ENCODE data around the gene SLC6A20.

SLC6A20 gene

DNA sequence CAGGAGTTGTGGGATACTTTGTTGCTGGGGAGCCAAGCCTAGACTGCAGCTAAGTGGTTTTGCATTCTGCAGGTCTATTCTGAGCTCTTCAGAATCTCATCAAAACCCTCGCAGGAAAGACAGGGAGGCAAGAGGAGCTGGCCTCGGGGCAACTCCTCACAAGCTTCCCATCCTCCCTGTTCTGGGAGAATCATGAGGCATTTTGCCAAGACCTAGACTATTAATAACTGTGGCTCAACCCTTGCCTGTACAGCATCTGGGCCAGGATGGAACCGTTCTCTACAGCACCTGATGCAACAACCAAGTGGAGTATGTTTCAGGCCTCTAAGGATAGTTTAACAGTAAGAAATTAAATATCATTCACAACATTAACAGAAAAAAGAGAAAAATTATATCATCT is 20.2 kb upstream of the SLC6A20 start:
- no peak overlapping the region for H3K4me3 ChIP-seq (replicated peaks; ENCODE audit: low read depth, low read length)
- TF ChIP-seq, protein P1, sequence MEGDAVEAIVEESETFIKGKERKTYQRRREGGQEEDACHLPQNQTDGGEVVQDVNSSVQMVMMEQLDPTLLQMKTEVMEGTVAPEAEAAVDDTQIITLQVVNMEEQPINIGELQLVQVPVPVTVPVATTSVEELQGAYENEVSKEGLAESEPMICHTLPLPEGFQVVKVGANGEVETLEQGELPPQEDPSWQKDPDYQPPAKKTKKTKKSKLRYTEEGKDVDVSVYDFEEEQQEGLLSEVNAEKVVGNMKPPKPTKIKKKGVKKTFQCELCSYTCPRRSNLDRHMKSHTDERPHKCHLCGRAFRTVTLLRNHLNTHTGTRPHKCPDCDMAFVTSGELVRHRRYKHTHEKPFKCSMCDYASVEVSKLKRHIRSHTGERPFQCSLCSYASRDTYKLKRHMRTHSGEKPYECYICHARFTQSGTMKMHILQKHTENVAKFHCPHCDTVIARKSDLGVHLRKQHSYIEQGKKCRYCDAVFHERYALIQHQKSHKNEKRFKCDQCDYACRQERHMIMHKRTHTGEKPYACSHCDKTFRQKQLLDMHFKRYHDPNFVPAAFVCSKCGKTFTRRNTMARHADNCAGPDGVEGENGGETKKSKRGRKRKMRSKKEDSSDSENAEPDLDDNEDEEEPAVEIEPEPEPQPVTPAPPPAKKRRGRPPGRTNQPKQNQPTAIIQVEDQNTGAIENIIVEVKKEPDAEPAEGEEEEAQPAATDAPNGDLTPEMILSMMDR (IDR thresholded peaks at IDR 0.05; ENCODE audit: low read length, missing control alignments) = no peak
- DNase-seq (ENCODE audit: low read depth) = peak; percentile 50

GRCh38 chr3:45814322-45814721 is 18.0 kb upstream of the SLC6A20 start:
- DNase-seq (ENCODE audit: low read depth) = no peak
- H3K4me3 ChIP-seq (replicated peaks; ENCODE audit: low read depth, low read length) = no peak overlapping the region
- TF ChIP-seq, protein P1 (IDR thresholded peaks at IDR 0.05; ENCODE audit: low read length, missing control alignments) = no peak

DNA sequence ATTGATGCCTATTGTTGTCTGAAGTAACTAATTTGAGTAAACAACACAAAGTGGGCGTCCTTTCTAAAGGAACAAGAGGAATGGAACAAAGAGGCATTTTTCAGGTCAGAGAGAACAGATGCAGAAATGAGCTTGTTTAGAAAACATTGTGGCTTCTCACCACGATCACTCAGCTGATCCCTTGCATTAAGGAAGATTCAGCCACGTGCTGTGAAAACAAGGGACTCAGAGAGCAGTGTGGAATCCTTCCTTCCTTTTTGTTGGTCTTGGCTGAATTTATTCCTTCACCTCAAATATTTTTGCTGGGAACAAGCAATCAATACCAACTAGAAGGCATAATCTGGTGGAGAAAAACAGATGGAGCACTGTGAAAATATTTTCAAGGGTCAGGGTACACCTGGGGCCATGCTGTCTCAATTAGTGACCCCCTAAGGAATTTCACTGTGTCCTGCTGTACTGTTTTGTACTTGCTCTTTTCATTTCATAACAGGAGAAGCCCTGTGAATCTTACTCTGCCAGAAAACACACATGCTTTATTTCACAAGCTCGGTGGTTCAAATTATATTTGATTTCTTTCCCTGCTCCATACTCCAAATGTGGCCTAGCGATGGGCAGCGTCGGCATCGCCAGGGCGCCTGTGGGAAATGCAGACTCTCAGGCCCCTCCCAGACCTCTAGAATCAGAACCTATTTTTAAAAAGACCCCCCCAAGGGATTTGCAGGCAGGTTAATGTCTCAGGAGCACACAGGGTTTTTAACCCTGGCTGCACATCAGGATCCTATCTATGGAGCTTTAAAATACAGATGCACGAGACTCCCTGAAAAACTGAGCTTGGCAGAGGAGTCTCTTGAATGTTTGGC is 11.6 kb upstream of the SLC6A20 start:
- no peak overlapping the region for H3K4me3 ChIP-seq (replicated peaks; ENCODE audit: low read depth, low read length)
- no peak for DNase-seq (ENCODE audit: low read depth)
- TF ChIP-seq, protein P1 (IDR thresholded peaks at IDR 0.05; ENCODE audit: low read length, missing control alignments) = no peak

GRCh38 chr3:45807133-45807532 is 10.8 kb upstream of the SLC6A20 start:
- TF ChIP-seq, protein P1 (IDR thresholded peaks at IDR 0.05; ENCODE audit: low read length, missing control alignments) = no peak
- no peak overlapping the region for H3K4me3 ChIP-seq (replicated peaks; ENCODE audit: low read depth, low read length)
- no peak for DNase-seq (ENCODE audit: low read depth)

GRCh38 chr3:45806072-45806471 is 9.7 kb upstream of the SLC6A20 start:
- no peak for DNase-seq (ENCODE audit: low read depth)
- H3K4me3 ChIP-seq (replicated peaks; ENCODE audit: low read depth, low read length) = no peak overlapping the region
- TF ChIP-seq, protein P1 (IDR thresholded peaks at IDR 0.05; ENCODE audit: low read length, missing control alignments) = no peak

- no peak overlapping the region for H3K4me3 ChIP-seq (replicated peaks; ENCODE audit: low read depth, low read length)
- DNase-seq (ENCODE audit: low read depth) = no peak
- TF ChIP-seq, protein P1 (IDR thresholded peaks at IDR 0.05; ENCODE audit: low read length, missing control alignments) = no peak
Measured at GRCh38 chr3:45803252-45803935, 7.1 kb upstream of the SLC6A20 start.
